GM12878 (cell line): ENCODE measurements around the gene PFKP. TPM values are rescaled to one million over a fixed set of nuclear protein-coding genes. Genes with fewer than 3 reads are reported as not detected.

Experiments
- ATAC-seq: fragments of 200-7000 bp; cut with Tn5 transposase; 3 replicates; pipeline ENCODE4 v1.9.1; 2020; ENCODE audit warnings: mild to moderate bottlenecking, moderate library complexity
- BruUV-seq: library from RNA; stranded (reverse); fragments of 400-500 nt; replicated peaks from 2 replicates; lab custom pipeline; 2021; lab: Mats Ljungman, UMichigan
- CTCF ChIA-PET: fragments of 300-600 bp; sonication (Branson Sonifier 250); formaldehyde crosslinking; extraction: SDS; loops from one replicate; lab custom pipeline; 2021; ENCODE audit warnings: inconsistent platforms; lab: Yijun Ruan, JAX
- POLR2A ChIA-PET: fragments of 350-600 bp; formaldehyde crosslinking; extraction: SDS; loops from one replicate; lab custom pipeline; 2021; ENCODE audit warnings: inconsistent platforms; lab: Charles Lee
- RAD21 ChIA-PET: fragments of 300-600 bp; sonication (Branson Sonifier 250); formaldehyde crosslinking; loops from one replicate; lab custom pipeline; 2023; ENCODE audit warnings: antibody characterized with exemption; ENCODE audit not compliant: unreplicated experiment; lab: Charles Lee
- SMC1A ChIA-PET: fragments of 300-600 bp; sonication (Branson Sonifier 250); formaldehyde crosslinking; loops from one replicate; lab custom pipeline; 2023; ENCODE audit not compliant: unreplicated experiment, uncharacterized antibody; lab: Charles Lee
- DNase-seq: peaks from one replicate; pipeline ENCODE4 v3.0.0-alpha.2; 2011; ENCODE audit warnings: low read depth, low spot score
- FAIRE-seq: peaks from 3 replicates; lab custom pipeline; 2011; peaks lifted over from hg19 to GRCh38; lab: Jason Lieb, UNC
- H2AFZ ChIP-seq: 2 replicates; pipeline ENCODE4 v1.6.0; 2011; ENCODE audit warnings: low read depth, low read length, control low read depth; ENCODE audit not compliant: control insufficient read depth
- H3K27ac ChIP-seq: 2 replicates; pipeline ENCODE4 v1.5.1; 2011; ENCODE audit warnings: control low read depth; ENCODE audit not compliant: control insufficient read depth, insufficient read depth
- H3K27me3 ChIP-seq, 2 experiments: replicated peaks in 1 of 2; 2 replicates each; pipeline versions ENCODE4 v1.6.0 to v1.6.1; 2011; ENCODE audit warnings: low read length in 1 of 2; ENCODE audit not compliant: control insufficient read depth in 2 of 2, insufficient read depth in 2 of 2
- H3K36me3 ChIP-seq, 2 experiments: 2 replicates each; pipeline ENCODE4 v1.5.1; 2011; ENCODE audit warnings: low read length in 1 of 2; ENCODE audit not compliant: control insufficient read depth in 2 of 2, insufficient read depth in 2 of 2
- H3K4me1 ChIP-seq: 2 replicates; pipeline ENCODE4 v1.6.1; 2011; ENCODE audit warnings: mild to moderate bottlenecking, low read length, moderate library complexity, mixed read lengths; ENCODE audit not compliant: control insufficient read depth, insufficient read depth
- H3K4me2 ChIP-seq: 2 replicates; pipeline ENCODE4 v1.6.0; 2011; ENCODE audit warnings: control low read depth; ENCODE audit not compliant: control insufficient read depth, insufficient read depth
- H3K4me3 ChIP-seq: fragments of 200-600 bp; sonication (generic); 2 replicates; pipeline ENCODE4 v1.5.1; 2016
- H3K79me2 ChIP-seq: 2 replicates; pipeline ENCODE4 v1.6.0; 2011; ENCODE audit warnings: low read length; ENCODE audit not compliant: control insufficient read depth, insufficient read depth
- H3K9ac ChIP-seq: 2 replicates; pipeline ENCODE4 v1.8.0; 2011; ENCODE audit warnings: low read length, control low read depth, mixed read lengths; ENCODE audit not compliant: control insufficient read depth, insufficient read depth
- H3K9me3 ChIP-seq: replicated peaks from 3 replicates; pipeline ENCODE4 v1.5.1; 2011; ENCODE audit warnings: mild to moderate bottlenecking, low read length; ENCODE audit not compliant: control insufficient read depth, insufficient read depth
- H4K20me1 ChIP-seq: 2 replicates; pipeline ENCODE4 v1.6.0; 2011; ENCODE audit not compliant: control insufficient read depth, insufficient read depth
- HSF1 ChIP-seq: fragments of 150-350 bp; IDR thresholded peaks from 2 replicates; pipeline ENCODE4 v1.6.1; 2014; ENCODE audit warnings: mild to moderate bottlenecking, low read depth, low read length
- KLF5 ChIP-seq: fragments of 450-650 bp; IDR thresholded peaks from 2 replicates; pipeline ENCODE4 v1.6.1; 2014; ENCODE audit warnings: mild to moderate bottlenecking; ENCODE audit not compliant: partially characterized antibody
- NRF1 ChIP-seq: conservative IDR thresholded peaks from 2 replicates; pipeline ENCODE4 v1.6.1; 2011; ENCODE audit warnings: mild to moderate bottlenecking, low read depth, low read length, improper control_type of control experiment
- POLR2A ChIP-seq: IDR thresholded peaks from 2 replicates; pipeline ENCODE4 v1.6.1; 2011; ENCODE audit warnings: low read depth, mild to moderate bottlenecking, low read length
- POLR2AphosphoS2 ChIP-seq: IDR thresholded peaks from 2 replicates; pipeline ENCODE4 v1.6.1; 2011; ENCODE audit warnings: low read depth, mild to moderate bottlenecking, low read length, improper control_type of control experiment, moderate library complexity
- RB1 ChIP-seq: fragments of 450-650 bp; formaldehyde crosslinking; IDR thresholded peaks from 2 replicates; pipeline ENCODE4 v1.6.1; 2017; ENCODE audit warnings: mild to moderate bottlenecking, borderline replicate concordance
- RELA ChIP-seq: fragments of 450-650 bp; IDR thresholded peaks from 2 replicates; pipeline ENCODE4 v1.8.0; 2014; ENCODE audit warnings: borderline replicate concordance; ENCODE audit not compliant: partially characterized antibody
- RFX5 ChIP-seq: IDR thresholded peaks from 2 replicates; pipeline ENCODE4 v1.6.1; 2011; ENCODE audit warnings: low read depth, low read length, improper control_type of control experiment
- SIN3A ChIP-seq: IDR thresholded peaks from 2 replicates; pipeline ENCODE4 v1.6.1; 2012; ENCODE audit warnings: low read depth, low read length, improper control_type of control experiment
- SMAD1 ChIP-seq: fragments of 450-650 bp; IDR thresholded peaks from 2 replicates; pipeline ENCODE4 v1.6.1; 2018; ENCODE audit warnings: mild to moderate bottlenecking, low read depth; ENCODE audit not compliant: partially characterized antibody
- TAF1 ChIP-seq: IDR thresholded peaks from 2 replicates; pipeline ENCODE4 v1.6.1; 2011; ENCODE audit warnings: mild to moderate bottlenecking, low read depth, low read length, borderline replicate concordance
- TCF7 ChIP-seq: IDR thresholded peaks from 2 replicates; pipeline ENCODE4 v1.6.1; 2014; ENCODE audit warnings: antibody characterized with exemption, borderline replicate concordance
- WGBS: methylation state at CpG from one replicate; pipeline ENCODE4 v1.1.6; 2016; ENCODE audit warnings: low lambda C conversion rate; ENCODE audit not compliant: insufficient replicate concordance, insufficient coverage; ENCODE audit errors: missing lambda C conversion rate; 5-methylcytosine and 5-hydroxymethylcytosine counted together
- in situ Hi-C: fragments of 300-500 bp; cut with MboI; formaldehyde crosslinking; loops from 9 replicates; pipeline ENCODE4 v1.14.3; 2018; ENCODE audit warnings: mixed read lengths
- intact Hi-C: fragments of 100-400 bp; cut with micrococcal nuclease; formaldehyde crosslinking; loops from one replicate; pipeline ENCODE4 v1.14.2; 2022; ENCODE audit not compliant: unreplicated experiment
- polyA plus RNA-seq, 11 experiments: library from polyadenylated mRNA; depleted of rRNA in 4 of 11; unstranded in 6 of 11; stranded (reverse) in 5 of 11; fragments of >200 nt; fragmentation: Nextera tagmentation in 4 of 11; fragmentation: Illumina TruSeq in 1 of 11; extraction: Ambion mirVana in 4 of 11; extraction: Trizol in 1 of 11; gene quantifications; 1 replicate in 1 of 11; 2 replicates in 10 of 11; pipeline versions ENCODE4 v1.2.1 to v1.2.3, GENCODE V29; 2011 to 2016; ENCODE audit warnings: inconsistent platforms in 2 of 11, missing spikeins in 2 of 11, low read depth in 1 of 11
- total RNA-seq, 4 experiments: library from RNA; depleted of rRNA in 3 of 4; stranded (reverse); fragments of >200 nt in 3 of 4; fragmentation: Illumina TruSeq in 1 of 4; extraction: Trizol in 1 of 4; gene quantifications; 2 replicates each; pipeline versions ENCODE4 v1.2.1 to v1.2.3, GENCODE V29; 2013 to 2021
- TF ChIP-seq, protein P1 (sequence below): IDR thresholded peaks from 2 replicates; pipeline ENCODE4 v1.6.1; 2012; ENCODE audit warnings: low read depth, low read length, improper control_type of control experiment
- TF ChIP-seq, protein P2 (sequence below): IDR thresholded peaks from 2 replicates; pipeline ENCODE4 v1.6.1; 2012; ENCODE audit warnings: low read length, inconsistent platforms

PFKP gene
- total and polyA plus RNA-seq, 10 of the 15 experiments (the other 5 are each of a cell fraction or from before 2014, with no cell fraction given) = 27.0 to 145 (median 95.7) TPM

DNA sequence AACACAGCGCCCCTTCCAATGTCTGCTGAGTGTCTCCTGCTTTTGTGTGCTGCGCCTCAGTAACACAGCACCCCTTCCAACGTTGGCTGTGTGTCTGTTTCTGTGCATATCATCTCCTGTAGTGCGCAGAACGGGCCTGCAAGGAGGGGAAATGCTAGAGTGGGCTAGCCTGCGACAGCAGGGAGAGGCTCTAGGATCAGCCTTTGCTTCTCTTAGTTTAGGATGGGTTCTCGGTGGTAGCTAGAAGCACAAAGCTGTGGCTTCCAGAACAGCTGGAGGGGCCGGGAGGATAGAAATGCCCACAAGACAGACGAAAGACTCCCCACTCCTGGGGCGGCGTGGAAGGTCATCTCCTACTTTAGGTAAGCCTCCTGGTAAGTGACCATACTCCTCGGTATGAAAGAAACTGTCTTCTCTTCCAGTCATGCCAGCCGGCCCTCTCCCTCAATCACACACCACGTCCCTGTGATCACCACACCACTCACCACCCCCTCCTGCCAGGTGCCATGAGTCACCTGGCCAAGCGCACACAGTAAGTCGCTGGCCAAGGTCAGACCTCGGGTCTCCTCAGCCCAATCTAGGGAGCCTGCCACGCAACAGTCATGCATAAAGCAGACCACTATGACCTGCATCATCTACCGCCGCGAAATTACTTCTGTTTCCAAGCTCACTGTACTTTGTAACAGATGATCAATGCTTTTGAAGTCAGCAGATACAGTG is 100.4 kb downstream of the PFKP start:
- Histone ChIP-seq H3K4me2 (no peak overlapping the region), H3K36me3 (peaks cover 9 to 29% of the 10 kb centered on the region in 2 experiments), H3K9me3 (no peaks in the 10 kb centered on the region; the same call in 2 of the 3 replicates), H3K79me2 (peaks cover 11% of the 10 kb centered on the region), H3K4me1 (peaks cover 5% of the 10 kb centered on the region), H3K9ac (no peak overlapping the region), H2AFZ (no peak overlapping the region), H3K27ac (no peak overlapping the region), H3K4me3 (no peak overlapping the region), H3K27me3 (no peaks in the 10 kb centered on the region), H4K20me1 (no peaks in the 10 kb centered on the region)
- CTCF ChIA-PET = interaction anchor here (1.3 kb wide), 1 partner anchor 26 kb away, joined by 3 read pairs; no protein-coding TSS in a partner anchor
- 92% methylated on average over 19 of the region's 21 CpGs for WGBS
- POLR2A ChIA-PET = interaction anchor here (0.7 kb wide), 1 partner anchor 114 kb away, joined by 3 read pairs; no protein-coding TSS in a partner anchor
- SMC1A ChIA-PET = no interaction called here
- TF ChIP-seq SIN3A (no peak), KLF5 (no peak), HSF1 (no peak), TAF1 (no peak), RFX5 (no peak), RB1 (no peak), SMAD1 (no peak), POLR2AphosphoS2 (no peak), NRF1 (no peak), RELA (no peak), TCF7 (no peak), POLR2A (no peak)
- TF ChIP-seq, protein P1, sequence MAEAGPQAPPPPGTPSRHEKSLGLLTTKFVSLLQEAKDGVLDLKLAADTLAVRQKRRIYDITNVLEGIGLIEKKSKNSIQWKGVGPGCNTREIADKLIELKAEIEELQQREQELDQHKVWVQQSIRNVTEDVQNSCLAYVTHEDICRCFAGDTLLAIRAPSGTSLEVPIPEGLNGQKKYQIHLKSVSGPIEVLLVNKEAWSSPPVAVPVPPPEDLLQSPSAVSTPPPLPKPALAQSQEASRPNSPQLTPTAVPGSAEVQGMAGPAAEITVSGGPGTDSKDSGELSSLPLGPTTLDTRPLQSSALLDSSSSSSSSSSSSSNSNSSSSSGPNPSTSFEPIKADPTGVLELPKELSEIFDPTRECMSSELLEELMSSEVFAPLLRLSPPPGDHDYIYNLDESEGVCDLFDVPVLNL = no peak
- TF ChIP-seq, protein P2, sequence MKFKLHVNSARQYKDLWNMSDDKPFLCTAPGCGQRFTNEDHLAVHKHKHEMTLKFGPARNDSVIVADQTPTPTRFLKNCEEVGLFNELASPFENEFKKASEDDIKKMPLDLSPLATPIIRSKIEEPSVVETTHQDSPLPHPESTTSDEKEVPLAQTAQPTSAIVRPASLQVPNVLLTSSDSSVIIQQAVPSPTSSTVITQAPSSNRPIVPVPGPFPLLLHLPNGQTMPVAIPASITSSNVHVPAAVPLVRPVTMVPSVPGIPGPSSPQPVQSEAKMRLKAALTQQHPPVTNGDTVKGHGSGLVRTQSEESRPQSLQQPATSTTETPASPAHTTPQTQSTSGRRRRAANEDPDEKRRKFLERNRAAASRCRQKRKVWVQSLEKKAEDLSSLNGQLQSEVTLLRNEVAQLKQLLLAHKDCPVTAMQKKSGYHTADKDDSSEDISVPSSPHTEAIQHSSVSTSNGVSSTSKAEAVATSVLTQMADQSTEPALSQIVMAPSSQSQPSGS = no peak
- RAD21 ChIA-PET = no interaction called here
- no TSS peak for BruUV-seq
- intact Hi-C loops = no loop called here
- no peak for DNase-seq
- no peak for ATAC-seq
- FAIRE-seq = no peak
- in situ Hi-C loops = no loop called here
